Muscle layer of duodenum (tissue), 2 donors: ENCODE data around the gene ASPM.
"Not testable (repeated sequence)": the region's sequence is repeated elsewhere in the genome, so short reads cannot be mapped to it uniquely, and the experiment has no call there.

Source experiments
- H3K27ac ChIP-seq: one replicate; pipeline ENCODE4 v1.7.0; 2013; ENCODE audit warnings: mild to moderate bottlenecking, low read length
- H3K27me3 ChIP-seq: one replicate; pipeline ENCODE4 v1.7.0; 2013; ENCODE audit warnings: low read depth, mild to moderate bottlenecking, control low read depth, low read length
- H3K36me3 ChIP-seq, 2 donors: one replicate each; pipeline ENCODE4 v1.7.0; 2013; ENCODE audit warnings: low read length in 2 of 2, control low read depth in 1 of 2, mild to moderate bottlenecking in 1 of 2; ENCODE audit not compliant: insufficient read depth in 2 of 2, control insufficient read depth in 1 of 2
- H3K4me1 ChIP-seq, 2 donors: one replicate each; pipeline ENCODE4 v1.7.0; 2013; ENCODE audit warnings: low read length in 2 of 2, mild to moderate bottlenecking in 2 of 2, control low read depth in 1 of 2, moderate library complexity in 1 of 2; ENCODE audit not compliant: insufficient read depth in 2 of 2, control insufficient read depth in 1 of 2
- H3K4me3 ChIP-seq, 2 donors: one replicate each; pipeline ENCODE4 v1.7.0; 2013; ENCODE audit warnings: low read length in 2 of 2, low read depth in 1 of 2, mild to moderate bottlenecking in 1 of 2
- H3K9me3 ChIP-seq, 2 donors: one replicate each; pipeline ENCODE4 v1.7.0; 2013; ENCODE audit warnings: low read length in 2 of 2, control low read depth in 1 of 2, mild to moderate bottlenecking in 1 of 2; ENCODE audit not compliant: control insufficient read depth in 1 of 2
- donor health status: healthy.

ASPM gene

GRCh38 chr1:197041486-197042353 is 104.7 kb downstream of the ASPM start:
- no peaks in the 10 kb centered on the region for H3K36me3 ChIP-seq
- H3K4me1 ChIP-seq: no peaks in the 10 kb centered on the region
- H3K27me3 ChIP-seq: no peaks in the 10 kb centered on the region
- no peak overlapping the region for H3K4me3 ChIP-seq
- H3K27ac ChIP-seq: no peak overlapping the region
- no peaks in the 10 kb centered on the region for H3K9me3 ChIP-seq

GRCh38 chr1:197036861-197037260 is 109.6 kb downstream of the ASPM start:
- Histone ChIP-seq H3K9me3 (no peaks in the 10 kb centered on the region), H3K4me1 (no peaks in the 10 kb centered on the region), H3K36me3 (no peaks in the 10 kb centered on the region), H3K4me3 (no peak overlapping the region), H3K27me3 (no peaks in the 10 kb centered on the region), H3K27ac (no peak overlapping the region)

GRCh38 chr1:197034631-197035339 is 111.7 kb downstream of the ASPM start:
- H3K27ac ChIP-seq, H3K27me3 ChIP-seq, H3K9me3 ChIP-seq, H3K4me1 ChIP-seq, H3K36me3 ChIP-seq, H3K4me3 ChIP-seq: not testable (repeated sequence)
